ENCODE measurements around the gene GAS6.

The GAS6 gene

GRCh38 chr13:113862931-113863523 is 849 bp downstream of the GAS6 start:
- no peak overlapping the region for H3K27ac ChIP-seq (ENCODE audit: low read length)
- peaks cover 9% of the 10 kb centered on the region; the same call in 1 of the 2 replicates for H3K36me3 ChIP-seq (ENCODE audit: insufficient read depth, low read depth, low read length)
- no peaks in the 10 kb centered on the region for H3K9me3 ChIP-seq (ENCODE audit: insufficient read depth, low read depth, low read length)
- H3K9ac ChIP-seq (ENCODE audit: low read depth, low read length) = no peak overlapping the region
- H3K27me3 ChIP-seq (ENCODE audit: insufficient read depth, low read length) = peaks cover 40% of the 10 kb centered on the region
- H3K4me3 ChIP-seq (ENCODE audit: low read length) = peak overlapping the region; percentile 65; the same call in 1 of the 2 replicates
- H3K4me1 ChIP-seq (ENCODE audit: insufficient read depth, low read length) = peaks cover 40% of the 10 kb centered on the region; the same call in 1 of the 2 replicates

GRCh38 chr13:113862191-113862930 is 1.5 kb downstream of the GAS6 start:
- Histone ChIP-seq H3K4me3 (ENCODE audit: low read length) (peak overlapping the region; percentile 65), H3K9me3 (ENCODE audit: insufficient read depth, low read depth, low read length) (no peaks in the 10 kb centered on the region), H3K36me3 (ENCODE audit: insufficient read depth, low read depth, low read length) (peaks cover 9% of the 10 kb centered on the region; the same call in 1 of the 2 replicates), H3K9ac (ENCODE audit: low read depth, low read length) (no peak overlapping the region), H3K4me1 (ENCODE audit: insufficient read depth, low read length) (peaks cover 40% of the 10 kb centered on the region; the same call in 1 of the 2 replicates), H3K27me3 (ENCODE audit: insufficient read depth, low read length) (peaks cover 40% of the 10 kb centered on the region), H3K27ac (ENCODE audit: low read length) (no peak overlapping the region)

GRCh38 chr13:113861433-113862030 is 2.3 kb downstream of the GAS6 start:
- Histone ChIP-seq H3K4me3 (ENCODE audit: low read length) (peak overlapping the region; percentile 50; the same call in 1 of the 2 replicates), H3K27me3 (ENCODE audit: insufficient read depth, low read length) (peaks cover 40% of the 10 kb centered on the region), H3K9ac (ENCODE audit: low read depth, low read length) (peak overlapping the region; percentile 84; the same call in 1 of the 2 replicates), H3K36me3 (ENCODE audit: insufficient read depth, low read depth, low read length) (peaks cover 9% of the 10 kb centered on the region; the same call in 1 of the 2 replicates), H3K9me3 (ENCODE audit: insufficient read depth, low read depth, low read length) (no peaks in the 10 kb centered on the region), H3K27ac (ENCODE audit: low read length) (peak overlapping the region; percentile 99), H3K4me1 (ENCODE audit: insufficient read depth, low read length) (peaks cover 40% of the 10 kb centered on the region; the same call in 1 of the 2 replicates)

DNA sequence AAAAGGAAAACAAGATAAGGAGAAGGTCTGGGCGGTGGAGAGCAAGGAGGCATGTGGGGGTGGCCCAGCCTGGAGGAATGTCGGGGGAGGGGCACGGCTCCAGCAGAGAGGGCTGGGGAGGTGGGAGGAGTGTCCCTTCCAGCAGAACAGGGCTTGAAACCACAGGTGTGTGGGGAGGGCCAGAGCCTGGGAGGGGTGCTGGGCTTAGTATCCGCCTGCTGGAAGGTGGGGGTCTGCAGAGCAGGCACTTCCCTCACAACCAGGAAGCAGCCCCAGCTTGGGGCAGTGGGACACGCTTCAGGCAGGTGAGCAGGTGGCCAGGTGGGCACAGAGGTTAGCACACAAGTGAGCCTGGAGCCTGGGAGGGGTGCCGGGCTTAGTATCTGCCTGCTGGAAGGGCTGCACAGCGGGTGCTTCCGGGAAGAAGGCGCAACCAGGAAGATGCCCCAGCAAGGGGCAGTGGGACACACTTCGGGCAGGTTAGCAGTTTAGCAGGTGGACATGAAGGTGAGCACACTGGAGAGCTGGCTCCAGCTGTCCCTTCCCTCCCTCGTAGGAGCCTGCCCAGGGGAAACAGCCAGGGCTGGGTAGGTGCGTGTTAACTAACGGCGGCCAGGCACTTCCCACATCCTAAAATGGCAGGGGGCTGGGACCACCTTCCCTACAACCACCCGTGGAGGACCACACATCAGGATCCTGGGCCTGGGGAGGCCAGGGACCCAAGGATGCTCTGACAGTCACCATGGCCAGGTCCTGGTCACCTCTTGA is 3.0 kb downstream of the GAS6 start:
- peak overlapping the region; percentile 99 for H3K27ac ChIP-seq (ENCODE audit: low read length)
- H3K27me3 ChIP-seq (ENCODE audit: insufficient read depth, low read length) = peaks cover 35% of the 10 kb centered on the region
- peak overlapping the region; percentile 84; the same call in 1 of the 2 replicates for H3K9ac ChIP-seq (ENCODE audit: low read depth, low read length)
- H3K9me3 ChIP-seq (ENCODE audit: insufficient read depth, low read depth, low read length) = no peaks in the 10 kb centered on the region
- peak overlapping the region; percentile 50; the same call in 1 of the 2 replicates for H3K4me3 ChIP-seq (ENCODE audit: low read length)
- peaks cover 9% of the 10 kb centered on the region; the same call in 1 of the 2 replicates for H3K36me3 ChIP-seq (ENCODE audit: insufficient read depth, low read depth, low read length)
- H3K4me1 ChIP-seq (ENCODE audit: insufficient read depth, low read length) = peaks cover 40% of the 10 kb centered on the region; the same call in 1 of the 2 replicates

- H3K36me3 ChIP-seq (ENCODE audit: insufficient read depth, low read depth, low read length) = peaks cover 9% of the 10 kb centered on the region; the same call in 1 of the 2 replicates
- peaks cover 40% of the 10 kb centered on the region; the same call in 1 of the 2 replicates for H3K4me1 ChIP-seq (ENCODE audit: insufficient read depth, low read length)
- peaks cover 28% of the 10 kb centered on the region for H3K27me3 ChIP-seq (ENCODE audit: insufficient read depth, low read length)
- peak overlapping the region; percentile 50; the same call in 1 of the 2 replicates for H3K4me3 ChIP-seq (ENCODE audit: low read length)
- H3K27ac ChIP-seq (ENCODE audit: low read length) = peak overlapping the region; percentile 99
- H3K9me3 ChIP-seq (ENCODE audit: insufficient read depth, low read depth, low read length) = no peaks in the 10 kb centered on the region
- peak overlapping the region; percentile 84 for H3K9ac ChIP-seq (ENCODE audit: low read depth, low read length)
These were observed 3.7 kb downstream of the GAS6 start for GRCh38 chr13:113860051-113860664.

DNA sequence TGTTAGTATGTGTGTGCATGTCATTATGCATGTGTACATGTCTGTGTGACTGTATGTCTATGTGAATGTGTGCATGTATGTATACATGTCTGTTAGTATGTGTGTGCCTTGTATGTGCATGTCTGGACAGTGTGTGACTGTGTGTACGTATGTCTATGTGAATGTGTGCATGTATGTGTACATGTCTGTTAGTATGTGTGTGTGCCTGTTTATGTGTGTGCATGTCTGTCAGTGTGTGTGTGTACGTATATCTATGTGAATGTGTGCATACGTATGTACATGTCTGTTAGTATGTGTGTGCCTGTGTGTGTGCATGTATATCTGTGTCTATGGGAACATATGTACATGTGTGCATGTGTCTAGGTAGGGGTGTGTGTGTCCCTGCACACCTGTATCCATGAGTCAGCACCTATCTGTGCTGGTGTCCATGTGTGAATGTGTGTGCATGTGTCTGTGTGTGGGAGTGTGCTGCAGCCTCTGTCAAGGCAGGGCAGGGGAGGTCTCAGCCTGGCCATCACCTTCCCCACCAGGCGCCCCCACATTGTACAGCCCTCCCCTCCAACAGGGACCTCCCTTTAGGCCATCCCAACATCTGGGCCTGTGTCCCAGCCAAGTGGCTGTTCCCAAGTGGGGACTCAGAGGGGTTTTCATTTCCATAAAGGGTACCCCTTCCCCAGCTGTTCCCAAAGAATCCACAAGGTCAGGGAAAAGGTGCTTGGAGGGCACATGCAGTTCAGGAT is 4.4 kb downstream of the GAS6 start:
- H3K27ac ChIP-seq (ENCODE audit: low read length) = peak overlapping the region; percentile 99
- peak overlapping the region; percentile 84; the same call in 1 of the 2 replicates for H3K9ac ChIP-seq (ENCODE audit: low read depth, low read length)
- peak overlapping the region; percentile 50 for H3K4me3 ChIP-seq (ENCODE audit: low read length)
- peaks cover 37% of the 10 kb centered on the region; the same call in 1 of the 2 replicates for H3K4me1 ChIP-seq (ENCODE audit: insufficient read depth, low read length)
- peaks cover 22% of the 10 kb centered on the region for H3K27me3 ChIP-seq (ENCODE audit: insufficient read depth, low read length)
- H3K36me3 ChIP-seq (ENCODE audit: insufficient read depth, low read depth, low read length) = peaks cover 9% of the 10 kb centered on the region; the same call in 1 of the 2 replicates
- no peaks in the 10 kb centered on the region for H3K9me3 ChIP-seq (ENCODE audit: insufficient read depth, low read depth, low read length)

- Histone ChIP-seq H3K9me3 (ENCODE audit: insufficient read depth, low read depth, low read length) (no peaks in the 10 kb centered on the region), H3K27ac (ENCODE audit: low read length) (no peak overlapping the region), H3K4me1 (ENCODE audit: insufficient read depth, low read length) (peaks cover 33% of the 10 kb centered on the region; the same call in 1 of the 2 replicates), H3K4me3 (ENCODE audit: low read length) (no peak overlapping the region), H3K27me3 (ENCODE audit: insufficient read depth, low read length) (peaks cover 11% of the 10 kb centered on the region), H3K36me3 (ENCODE audit: insufficient read depth, low read depth, low read length) (peaks cover 9% of the 10 kb centered on the region; the same call in 1 of the 2 replicates), H3K9ac (ENCODE audit: low read depth, low read length) (no peak overlapping the region)
These were observed 6.2 kb downstream of the GAS6 start for GRCh38 chr13:113857531-113858195.

DNA sequence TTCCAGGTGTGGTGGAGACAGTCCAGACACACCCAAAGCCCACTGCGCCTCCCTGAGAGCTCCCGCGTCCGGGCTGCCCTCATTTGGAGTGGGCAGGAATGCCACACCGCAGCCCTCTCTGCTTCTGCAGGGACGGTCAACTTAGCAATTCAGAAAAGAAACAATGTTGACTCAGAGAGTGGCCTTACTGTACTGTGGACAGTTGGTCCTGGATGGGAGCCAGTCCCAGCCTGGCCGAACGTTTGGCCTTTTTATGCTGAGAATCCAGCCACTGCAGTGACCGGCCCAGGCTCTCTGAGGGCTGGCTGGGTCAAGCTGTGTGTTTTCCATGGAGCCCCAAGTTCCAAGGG is 7.2 kb downstream of the GAS6 start:
- H3K4me1 ChIP-seq (ENCODE audit: insufficient read depth, low read length) = peaks cover 24% of the 10 kb centered on the region; the same call in 1 of the 2 replicates
- no peak overlapping the region for H3K27ac ChIP-seq (ENCODE audit: low read length)
- no peaks in the 10 kb centered on the region for H3K9me3 ChIP-seq (ENCODE audit: insufficient read depth, low read depth, low read length)
- H3K36me3 ChIP-seq (ENCODE audit: insufficient read depth, low read depth, low read length) = peaks cover 9% of the 10 kb centered on the region; the same call in 1 of the 2 replicates
- no peak overlapping the region for H3K4me3 ChIP-seq (ENCODE audit: low read length)
- no peak overlapping the region for H3K9ac ChIP-seq (ENCODE audit: low read depth, low read length)
- H3K27me3 ChIP-seq (ENCODE audit: insufficient read depth, low read length) = peaks cover 2% of the 10 kb centered on the region; the same call in 1 of the 2 replicates

- peaks cover 19% of the 10 kb centered on the region; the same call in 1 of the 2 replicates for H3K4me1 ChIP-seq (ENCODE audit: insufficient read depth, low read length)
- H3K9me3 ChIP-seq (ENCODE audit: insufficient read depth, low read depth, low read length) = no peaks in the 10 kb centered on the region
- H3K4me3 ChIP-seq (ENCODE audit: low read length) = no peak overlapping the region
- H3K27ac ChIP-seq (ENCODE audit: low read length) = no peak overlapping the region
- no peak overlapping the region for H3K9ac ChIP-seq (ENCODE audit: low read depth, low read length)
- H3K27me3 ChIP-seq (ENCODE audit: insufficient read depth, low read length) = no peaks in the 10 kb centered on the region
- peaks cover 9% of the 10 kb centered on the region; the same call in 1 of the 2 replicates for H3K36me3 ChIP-seq (ENCODE audit: insufficient read depth, low read depth, low read length)
These were observed 7.8 kb downstream of the GAS6 start for GRCh38 chr13:113855931-113856715.

All from iPS-20b (cell line).